ENCODE measurements around the gene PITPNC1.
"Not testable (repeated sequence)": the region's sequence is repeated elsewhere in the genome, so short reads cannot be mapped to it uniquely, and the experiment has no call there.

The PITPNC1 gene

GRCh38 chr17:67372751-67373150 lies 4.3 kb upstream of the PITPNC1 start:
- DNase-seq: no peak

GRCh38 chr17:67374329-67375053 lies 2.6 kb upstream of the PITPNC1 start:
- DNase-seq: peak; percentile 89

- no peak for DNase-seq
Measured at GRCh38 chr17:67375054-67375427, 2.0 kb upstream of the PITPNC1 start.

GRCh38 chr17:67375716-67376115 lies 1.4 kb upstream of the PITPNC1 start:
- no peak for DNase-seq

GRCh38 chr17:67376415-67376736 lies 705 bp upstream of the PITPNC1 start:
- DNase-seq: no peak

GRCh38 chr17:67377488-67378453 lies 690 bp downstream of the PITPNC1 start:
- peak; percentile 55 for DNase-seq

GRCh38 chr17:67378454-67379250 lies 1.6 kb downstream of the PITPNC1 start:
- DNase-seq: peak; percentile 83

GRCh38 chr17:67379251-67379630 lies 2.2 kb downstream of the PITPNC1 start:
- no peak for DNase-seq

GRCh38 chr17:67381929-67382257 lies 4.8 kb downstream of the PITPNC1 start:
- no peak for DNase-seq

- DNase-seq: no peak
Measured at GRCh38 chr17:67385122-67385988, 8.3 kb downstream of the PITPNC1 start.

GRCh38 chr17:67386965-67387551 lies 10.0 kb downstream of the PITPNC1 start:
- peak; percentile 64 for DNase-seq

- not testable (repeated sequence) for DNase-seq
Measured at GRCh38 chr17:67388536-67388935, 11.5 kb downstream of the PITPNC1 start.

- DNase-seq: no peak
Measured at GRCh38 chr17:67388986-67389385, 11.9 kb downstream of the PITPNC1 start.

- DNase-seq: no peak
Measured at GRCh38 chr17:67390006-67390645, 13.0 kb downstream of the PITPNC1 start.

- peak; percentile 77 for DNase-seq
Measured at GRCh38 chr17:67390646-67391361, 13.7 kb downstream of the PITPNC1 start.

- no peak for DNase-seq
Measured at GRCh38 chr17:67392111-67392510, 15.0 kb downstream of the PITPNC1 start.

GRCh38 chr17:67393809-67394397 lies 16.8 kb downstream of the PITPNC1 start:
- DNase-seq: no peak

- DNase-seq: no peak
Measured at GRCh38 chr17:67399676-67400075, 22.6 kb downstream of the PITPNC1 start.

- peak; percentile 57 for DNase-seq
Measured at GRCh38 chr17:67400193-67400592, 23.1 kb downstream of the PITPNC1 start.

GRCh38 chr17:67401106-67401505 lies 24.0 kb downstream of the PITPNC1 start:
- DNase-seq: no peak

All from CD4-positive, alpha-beta T cell treated with Interleukin-21 for 1 hour (primary cell).